ENCODE results near the gene FOXB2.

GRCh38 chr9:77021922-77022782 is 2.7 kb downstream of the FOXB2 start:
- no peak for TF ChIP-seq GATA3 (IDR thresholded peaks at IDR 0.05; ENCODE audit: low read depth, low read length)
- TF ChIP-seq GATA2 (IDR thresholded peaks at IDR 0.05; ENCODE audit: low read depth, low read length): no peak

Data from SH-SY5Y (cell line).